ENCODE results near the gene ZNF70.

The ZNF70 gene

DNA sequence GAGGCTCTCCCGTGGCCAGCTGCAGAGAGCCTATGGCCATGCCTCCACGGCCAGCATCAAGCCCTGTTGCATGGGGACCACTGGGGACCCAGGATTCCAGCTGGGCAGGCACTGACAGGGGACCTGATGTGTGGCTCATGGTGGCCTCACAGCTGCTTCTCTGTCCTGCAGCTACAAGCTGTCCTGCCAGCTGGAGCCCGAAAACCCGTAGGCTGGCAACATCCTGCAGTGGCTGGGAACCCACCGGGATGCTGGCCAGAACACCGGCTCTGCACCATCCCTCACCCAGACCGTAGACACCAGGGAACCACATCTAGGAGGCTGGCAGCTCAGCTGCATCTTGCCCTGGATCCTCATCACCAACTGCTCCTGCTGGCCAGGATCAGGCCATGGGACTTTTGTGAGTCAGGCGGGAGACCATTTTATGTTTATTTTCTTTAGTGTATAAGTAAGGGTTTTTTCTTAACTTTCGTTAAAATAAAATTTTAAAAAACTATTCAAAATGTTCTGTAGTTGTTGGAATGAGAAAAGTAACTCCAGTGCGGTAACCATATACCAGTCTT is 52.2 kb downstream of the ZNF70 start:
- no peak for DNase-seq (ENCODE audit: low read depth)
- H3K4me3 ChIP-seq (ENCODE audit: low read depth, low read length): no peak overlapping the region

DNA sequence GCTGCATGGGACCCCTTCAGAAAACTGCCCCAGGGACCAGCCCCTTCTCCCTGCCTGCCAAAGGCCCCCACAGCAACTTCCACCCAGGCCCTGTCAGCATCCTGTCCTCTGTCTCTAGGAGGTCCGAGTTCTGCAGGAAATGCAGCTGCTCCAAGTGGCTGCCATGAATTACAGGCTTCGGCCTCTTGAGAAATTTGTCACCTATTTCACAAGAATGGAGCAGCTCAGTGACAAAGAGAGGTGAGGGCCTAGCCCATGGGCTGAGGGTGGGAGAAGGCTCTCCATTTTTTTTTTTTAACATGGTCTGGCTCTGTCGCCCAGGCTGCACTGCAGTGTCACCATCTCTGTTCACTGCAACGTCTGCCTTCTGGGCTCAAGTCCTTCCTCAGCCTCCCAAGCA is 52.8 kb downstream of the ZNF70 start:
- H3K4me3 ChIP-seq (ENCODE audit: low read depth, low read length): no peak overlapping the region
- DNase-seq (ENCODE audit: low read depth): no peak

GRCh38 chr22:23697031-23697970 is 53.6 kb downstream of the ZNF70 start:
- no peak overlapping the region for H3K4me3 ChIP-seq (ENCODE audit: low read depth, low read length)
- no peak for DNase-seq (ENCODE audit: low read depth)

- no peak for DNase-seq (ENCODE audit: low read depth)
- H3K4me3 ChIP-seq (ENCODE audit: low read depth, low read length): no peak overlapping the region
Measured at GRCh38 chr22:23696326-23696851, 54.5 kb downstream of the ZNF70 start.

DNA sequence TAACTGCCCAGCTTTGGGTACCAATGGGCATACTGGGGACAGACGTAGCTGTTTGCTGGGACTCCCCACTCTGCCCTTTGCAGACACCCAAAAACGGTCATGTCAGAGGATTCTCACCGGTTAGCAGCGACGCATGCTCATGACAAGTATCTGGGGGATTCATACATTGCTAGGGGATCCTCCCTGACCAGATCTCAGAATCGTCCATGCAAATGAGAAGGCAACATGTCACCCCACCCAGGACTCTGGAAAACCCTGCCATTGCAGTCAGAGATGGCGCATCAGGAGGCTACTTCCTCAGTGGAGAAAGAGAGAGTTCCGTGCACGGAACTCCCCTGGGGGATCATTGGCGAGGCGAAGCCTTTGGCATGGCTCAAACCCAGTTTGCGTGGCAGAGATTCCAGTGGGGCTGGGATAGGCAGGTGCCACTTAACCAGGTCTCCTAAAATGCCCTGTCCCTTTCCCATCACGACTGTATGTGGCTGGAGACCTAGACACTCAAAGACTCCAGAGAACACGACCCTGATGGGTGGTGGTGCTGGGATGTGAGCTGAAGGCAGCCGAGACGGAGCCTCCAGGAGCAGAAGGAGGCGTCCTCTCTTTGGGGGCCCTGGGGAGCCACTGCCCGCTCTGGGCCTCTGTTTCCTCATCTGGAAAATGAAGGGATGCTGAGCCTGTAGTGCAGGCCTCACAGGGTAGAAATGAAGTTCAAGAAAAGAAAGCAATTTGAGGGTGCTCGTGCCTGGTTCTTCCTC is 55.2 kb downstream of the ZNF70 start:
- H3K4me3 ChIP-seq (ENCODE audit: low read depth, low read length): no peak overlapping the region
- DNase-seq (ENCODE audit: low read depth): no peak

DNA sequence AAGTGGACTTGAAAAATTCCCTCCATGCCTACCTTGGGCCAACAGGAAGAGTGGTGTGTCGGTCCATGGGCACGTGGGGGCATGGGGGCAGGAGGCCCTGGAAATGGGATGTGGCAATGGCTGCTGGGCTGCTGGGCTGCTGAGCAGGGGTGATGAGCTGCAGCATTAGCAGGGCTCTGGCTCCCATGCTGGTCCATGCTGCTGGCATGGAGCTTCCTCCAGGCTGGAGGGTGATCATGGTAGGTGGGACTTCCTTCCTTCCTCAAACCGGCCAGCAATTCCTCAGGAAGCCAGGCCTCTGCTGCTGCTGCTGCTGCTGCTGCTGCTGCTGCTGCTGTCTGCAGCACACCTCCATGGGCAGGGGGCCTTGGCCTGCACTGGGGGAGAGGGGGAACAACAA is 55.8 kb downstream of the ZNF70 start:
- H3K4me3 ChIP-seq (ENCODE audit: low read depth, low read length): no peak overlapping the region
- no peak for DNase-seq (ENCODE audit: low read depth)

GRCh38 chr22:23693979-23694680 is 56.8 kb downstream of the ZNF70 start:
- DNase-seq (ENCODE audit: low read depth): no peak
- no peak overlapping the region for H3K4me3 ChIP-seq (ENCODE audit: low read depth, low read length)

GRCh38 chr22:23692598-23693291 is 58.2 kb downstream of the ZNF70 start:
- no peak overlapping the region for H3K4me3 ChIP-seq (ENCODE audit: low read depth, low read length)

GRCh38 chr22:23691748-23692423 is 59.0 kb downstream of the ZNF70 start:
- DNase-seq (ENCODE audit: low read depth): no peak

More at GRCh38 chr22:23692598-23693291, 58.2 kb downstream of the ZNF70 start:
- peak; percentile 35 for DNase-seq (ENCODE audit: low read depth)

GRCh38 chr22:23690713-23691112 is 60.2 kb downstream of the ZNF70 start, which contains the start of gene RGL4:
Gene RGL4 (plus strand): TSS chr22:23691013. CDS start chr22:23692031, 1,018 bp downstream.
- no peak for DNase-seq (ENCODE audit: low read depth)
- no peak within 1 kb of the TSS for H3K4me3 ChIP-seq (ENCODE audit: low read depth, low read length)

More at GRCh38 chr22:23691748-23692423, 59.0 kb downstream of the ZNF70 start:
- no peak overlapping the region for H3K4me3 ChIP-seq (ENCODE audit: low read depth, low read length)

- no peak overlapping the region for H3K4me3 ChIP-seq (ENCODE audit: low read depth, low read length)
Measured at GRCh38 chr22:23689414-23689813, 61.5 kb downstream of the ZNF70 start.

More at GRCh38 chr22:23689414-23689813, 61.5 kb downstream of the ZNF70 start:
- DNase-seq (ENCODE audit: low read depth): no peak

Data from skeletal muscle cell (primary cell).